Keratinocyte (primary cell): ENCODE data around the gene PLXNA1. TPM values are rescaled to one million over a fixed set of nuclear protein-coding genes. Genes with fewer than 3 reads are reported as not detected.

Experiments
- DNase-seq: peaks from one replicate; pipeline ENCODE4 v3.0.0-alpha.2; 2011; ENCODE audit warnings: low read depth, missing footprints, low spot score
- FAIRE-seq: peaks from 2 replicates; lab custom pipeline; 2011; peaks lifted over from hg19 to GRCh38; lab: Jason Lieb, UNC
- H2AFZ ChIP-seq: 2 replicates; pipeline ENCODE4 v1.6.0; 2012; ENCODE audit warnings: low read length, control low read depth, inconsistent platforms; ENCODE audit not compliant: control insufficient read depth
- H3K27ac ChIP-seq: 2 replicates; pipeline ENCODE4 v1.5.1; 2011; ENCODE audit warnings: low read length; ENCODE audit not compliant: control insufficient read depth, insufficient read depth
- H3K27me3 ChIP-seq: 3 replicates; pipeline ENCODE4 v1.6.0; 2011; ENCODE audit warnings: low read length; ENCODE audit not compliant: control insufficient read depth, insufficient read depth; ENCODE audit errors: extremely low read depth
- H3K36me3 ChIP-seq, 2 experiments: 2 replicates in 1 of 2; 3 replicates in 1 of 2; pipeline ENCODE4 v1.5.1; 2011; ENCODE audit warnings: low read length in 2 of 2, mild to moderate bottlenecking in 1 of 2; ENCODE audit not compliant: control insufficient read depth in 2 of 2, insufficient read depth in 2 of 2; ENCODE audit errors: extremely low read depth in 1 of 2
- H3K4me1 ChIP-seq: 3 replicates; pipeline ENCODE4 v1.5.1; 2011; ENCODE audit warnings: low read length; ENCODE audit not compliant: control insufficient read depth, insufficient read depth; ENCODE audit errors: extremely low read depth
- H3K4me2 ChIP-seq: 3 replicates; pipeline ENCODE4 v1.6.0; 2011; ENCODE audit warnings: low read depth, low read length; ENCODE audit not compliant: control insufficient read depth, insufficient read depth; ENCODE audit errors: extremely low read depth
- H3K4me3 ChIP-seq, 3 experiments: fragments of 200-600 bp in 1 of 3; sonication (generic) in 1 of 3; 2 replicates in 2 of 3; 3 replicates in 1 of 3; pipeline ENCODE4 v1.5.1; 2011 to 2016; ENCODE audit warnings: low read length in 3 of 3, mild to moderate bottlenecking in 3 of 3, control low read depth in 2 of 3, inconsistent platforms in 1 of 3, low read depth in 1 of 3, mixed read lengths in 1 of 3, mixed run types in 1 of 3, moderate library complexity in 1 of 3; ENCODE audit not compliant: control insufficient read depth in 2 of 3, insufficient read depth in 2 of 3; ENCODE audit errors: extremely low read depth in 1 of 3
- H3K79me2 ChIP-seq: 2 replicates; pipeline ENCODE4 v1.6.0; 2012; ENCODE audit warnings: low read length; ENCODE audit not compliant: control insufficient read depth, insufficient read depth
- H3K9ac ChIP-seq: 3 replicates; pipeline ENCODE4 v1.6.0; 2011; ENCODE audit warnings: low read length; ENCODE audit not compliant: control insufficient read depth, insufficient read depth; ENCODE audit errors: extremely low read depth
- H3K9me1 ChIP-seq: 3 replicates; pipeline ENCODE4 v1.6.0; 2011; ENCODE audit warnings: low read length; ENCODE audit not compliant: control insufficient read depth, insufficient read depth; ENCODE audit errors: extremely low read depth
- H3K9me3 ChIP-seq: 2 replicates; pipeline ENCODE4 v1.5.1; 2012; ENCODE audit warnings: low read depth, low read length; ENCODE audit not compliant: control insufficient read depth
- H4K20me1 ChIP-seq: 3 replicates; pipeline ENCODE4 v1.6.0; 2011; ENCODE audit warnings: low read length; ENCODE audit not compliant: control insufficient read depth, insufficient read depth; ENCODE audit errors: extremely low read depth
- CTCF ChIP-seq, 3 experiments: IDR thresholded peaks in 1 of 3; conservative IDR thresholded peaks in 1 of 3; optimal IDR thresholded peaks in 1 of 3; 2 replicates in 2 of 3; 3 replicates in 1 of 3; pipeline versions ENCODE3 to v1.5.1; 2011; ENCODE audit warnings: low read length in 3 of 3, mild to moderate bottlenecking in 3 of 3, moderate library complexity in 2 of 3, control low read depth in 1 of 3, inconsistent platforms in 1 of 3; ENCODE audit not compliant: insufficient read depth in 2 of 3; ENCODE audit errors: extremely low read depth in 1 of 3
- EZH2 ChIP-seq: IDR thresholded peaks from one replicate; pipeline ENCODE4 v1.6.1; 2012; ENCODE audit warnings: inconsistent platforms, mild to moderate bottlenecking, low read length, moderate library complexity
- dilution Hi-C: fragments of 300-500 bp; cut with MboI; formaldehyde crosslinking; loops from one replicate; pipeline ENCODE4 v1.7.0; 2020; ENCODE audit warnings: low sequenced_read_pairs; ENCODE audit not compliant: extremely low pct_ligation_motif_present
- polyA plus RNA-seq, 5 experiments: library from polyadenylated mRNA; depleted of rRNA in 3 of 5; stranded (reverse) in 3 of 5; stranded (forward) in 1 of 5; unstranded in 1 of 5; fragments of >200 nt; gene quantifications; 1 replicate in 1 of 5; 2 replicates in 3 of 5; 3 replicates in 1 of 5; pipeline versions ENCODE4 v1.2.1 to v1.2.3, GENCODE V29; 2011 to 2012; ENCODE audit warnings: missing spikeins in 2 of 5, low read depth in 1 of 5, low replicate concordance in 1 of 5

Gene PLXNA1
- polyA plus RNA-seq, 1 donor (not counting 4 experiments of a cell fraction or from before 2014, with no cell fraction given): 38.4 TPM

DNA sequence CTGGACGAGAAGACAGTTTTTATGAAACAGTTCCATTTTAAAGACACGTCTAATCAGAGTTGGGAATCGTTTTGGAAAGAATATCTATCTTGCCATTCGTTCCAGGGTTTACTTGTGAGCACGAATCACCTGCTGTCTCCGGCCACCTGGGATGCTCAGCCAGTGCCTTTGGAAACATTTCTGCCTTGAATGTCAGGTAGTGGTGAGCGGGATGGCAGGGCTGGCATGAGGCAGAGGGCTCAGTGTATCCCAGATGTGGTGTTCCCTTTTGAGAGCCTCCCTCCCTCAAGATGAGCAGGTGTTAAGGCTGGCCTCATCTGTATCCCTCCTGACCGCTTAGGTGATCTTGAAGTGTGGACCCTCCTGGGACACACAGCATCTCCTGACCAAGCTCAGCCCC, 47.9 kb upstream of the PLXNA1 start:
- Histone ChIP-seq H3K27ac (no peak overlapping the region), H3K4me2 (no peak overlapping the region), H3K9me3 (no peaks in the 10 kb centered on the region), H3K9me1 (no peaks in the 10 kb centered on the region), H3K27me3 (no peaks in the 10 kb centered on the region), H3K36me3 (no peaks in the 10 kb centered on the region), H4K20me1 (no peaks in the 10 kb centered on the region), H2AFZ (no peak overlapping the region), H3K9ac (no peak overlapping the region), H3K4me3 (no peak overlapping the region), H3K4me1 (peaks cover 38% of the 10 kb centered on the region), H3K79me2 (no peaks in the 10 kb centered on the region)
- no peak for DNase-seq
- FAIRE-seq: no peak
- TF ChIP-seq EZH2: no peak
- no peak for TF ChIP-seq CTCF (optimal IDR thresholded peaks at IDR 0.05 in 1 of 3, IDR thresholded peaks at IDR 0.05 in 1 of 3, conservative IDR thresholded peaks at IDR 0.05 in 1 of 3; ENCODE audit: extremely low read depth in 1 of 3, insufficient read depth in 2 of 3, low read length in 3 of 3)
- dilution Hi-C loops: no loop called here

DNA sequence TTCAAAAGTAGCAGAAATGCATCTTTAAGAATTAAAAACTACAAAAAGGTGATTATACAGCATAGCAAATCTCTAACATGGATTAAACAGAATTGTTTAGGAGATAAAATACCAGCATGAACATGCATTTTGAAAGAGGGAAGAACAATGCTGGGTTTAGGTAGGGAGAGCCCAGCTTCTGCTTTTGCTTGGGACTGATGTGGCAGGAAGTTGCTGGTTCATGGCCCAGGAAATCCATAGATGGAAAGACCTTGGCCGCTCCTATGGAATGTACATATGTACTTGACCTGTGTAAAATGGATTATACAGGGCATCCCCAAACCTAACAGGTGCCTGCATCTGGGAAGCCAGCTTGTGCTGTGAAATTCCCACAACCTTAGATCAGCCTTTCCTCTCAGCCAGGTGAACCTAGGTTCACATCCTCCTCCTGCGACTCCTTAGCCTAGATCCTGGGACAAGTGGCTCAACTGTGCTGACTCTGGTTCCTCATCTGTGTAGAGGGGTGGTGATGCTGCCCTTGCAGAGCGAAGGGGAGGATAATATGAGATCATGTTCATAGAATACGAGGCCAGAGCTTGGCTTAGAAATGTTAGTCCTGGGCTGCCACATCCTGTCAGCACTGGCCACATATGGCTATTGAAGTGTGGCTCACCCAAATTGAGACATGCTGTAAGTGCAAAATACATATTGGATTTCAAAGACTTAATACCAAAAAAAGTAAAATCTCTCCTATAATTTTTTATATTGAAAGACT, 47.0 kb upstream of the PLXNA1 start:
- dilution Hi-C loops: no loop called here
- Histone ChIP-seq H3K9me1 (no peaks in the 10 kb centered on the region), H3K27me3 (no peaks in the 10 kb centered on the region), H3K79me2 (no peaks in the 10 kb centered on the region), H3K4me1 (peaks cover 32% of the 10 kb centered on the region), H4K20me1 (no peaks in the 10 kb centered on the region), H3K9ac (no peak overlapping the region), H3K4me3 (no peak overlapping the region), H3K27ac (no peak overlapping the region), H3K36me3 (no peaks in the 10 kb centered on the region), H2AFZ (no peak overlapping the region), H3K4me2 (no peak overlapping the region), H3K9me3 (no peaks in the 10 kb centered on the region)
- no peak for DNase-seq
- FAIRE-seq: peak; percentile 52
- no peak for TF ChIP-seq CTCF (optimal IDR thresholded peaks at IDR 0.05 in 1 of 3, IDR thresholded peaks at IDR 0.05 in 1 of 3, conservative IDR thresholded peaks at IDR 0.05 in 1 of 3; ENCODE audit: extremely low read depth in 1 of 3, insufficient read depth in 2 of 3, low read length in 3 of 3)
- TF ChIP-seq EZH2: no peak
